K562 (cell line): ENCODE results near the gene CTNNA3. TPM values are rescaled to one million over a fixed set of nuclear protein-coding genes. Genes with fewer than 3 reads are reported as not detected.

ENCODE experiments used
- ATAC-seq: fragments of 200-7000 bp; cut with Tn5 transposase; 3 replicates; pipeline ENCODE4 v1.9.1; 2020; ENCODE audit warnings: moderate library complexity
- BruUV-seq: library from RNA; stranded (reverse); fragments of 400-500 nt; replicated peaks from 2 replicates; lab custom pipeline; 2021; lab: Mats Ljungman, UMichigan
- CTCF ChIA-PET: fragments of 300-600 bp; formaldehyde crosslinking; extraction: SDS; loops from one replicate; lab custom pipeline; 2021; ENCODE audit warnings: low intra/inter-chr PET ratio; lab: Yijun Ruan, JAX
- POLR2A ChIA-PET: fragments of 300-600, 350-650 bp; sonication (Branson Sonifier 250); formaldehyde crosslinking; extraction: SDS; loops from one replicate; lab custom pipeline; 2021; ENCODE audit warnings: antibody characterized with exemption, inconsistent platforms; lab: Yijun Ruan, JAX
- DNase-seq, 4 experiments: peaks; one replicate each; pipeline versions ENCODE4 v3.0.0 to v3.0.0-alpha.2; 2011 to 2018; ENCODE audit warnings: low spot score in 3 of 4, mixed read lengths in 3 of 4; ENCODE audit errors: extremely low read depth in 1 of 4
- FAIRE-seq: peaks from 2 replicates; lab custom pipeline; 2011; peaks lifted over from hg19 to GRCh38; lab: Jason Lieb, UNC
- H2AFZ ChIP-seq: 2 replicates; pipeline ENCODE4 v1.6.0; 2011; ENCODE audit warnings: low read depth, low read length, control low read depth, inconsistent platforms
- H3K27ac ChIP-seq: fragments of 200-600 bp; 3 replicates; pipeline ENCODE4 v1.8.0; 2011; ENCODE audit warnings: low read depth, mild to moderate bottlenecking, control low read depth, inconsistent platforms, low read length, moderate library complexity, mixed read lengths; ENCODE audit errors: extremely low read depth
- H3K27me3 ChIP-seq, 2 experiments: fragments of 300-600 bp in 1 of 2; 2 replicates in 1 of 2; 3 replicates in 1 of 2; pipeline versions ENCODE4 v1.6.0 to v1.8.0; 2011; ENCODE audit warnings: inconsistent platforms in 2 of 2, low read length in 2 of 2, mild to moderate bottlenecking in 1 of 2, mixed read lengths in 1 of 2, moderate library complexity in 1 of 2; ENCODE audit not compliant: control insufficient read depth in 2 of 2, insufficient read depth in 2 of 2
- H3K36me3 ChIP-seq: fragments of 300-600 bp; 3 replicates; pipeline ENCODE4 v1.8.0; 2011; ENCODE audit warnings: mild to moderate bottlenecking, low read length, inconsistent platforms; ENCODE audit not compliant: control insufficient read depth, insufficient read depth
- H3K4me1 ChIP-seq, 2 experiments: fragments of 200-600 bp in 1 of 2; replicated peaks in 1 of 2; 2 replicates in 1 of 2; 3 replicates in 1 of 2; pipeline versions ENCODE4 v1.5.1 to v1.8.0; 2011; ENCODE audit warnings: inconsistent platforms in 2 of 2, low read length in 2 of 2, mild to moderate bottlenecking in 1 of 2, mixed read lengths in 1 of 2, moderate library complexity in 1 of 2; ENCODE audit not compliant: control insufficient read depth in 2 of 2, insufficient read depth in 2 of 2
- H3K4me2 ChIP-seq: 2 replicates; pipeline ENCODE4 v1.6.1; 2011; ENCODE audit warnings: low read length, control low read depth, inconsistent platforms, mixed read lengths; ENCODE audit not compliant: insufficient read depth
- H3K4me3 ChIP-seq: fragments of 200-600 bp; sonication (generic), shearing (Covaris generic); 2 replicates; pipeline ENCODE4 v1.5.1; 2016; ENCODE audit warnings: control low read depth, inconsistent platforms
- H3K79me2 ChIP-seq: fragments of 200-600 bp; 3 replicates; pipeline ENCODE4 v1.8.0; 2011; ENCODE audit warnings: low read length, inconsistent platforms; ENCODE audit not compliant: control insufficient read depth, insufficient read depth
- H3K9ac ChIP-seq, 2 experiments: 2 replicates each; pipeline versions ENCODE4 v1.6.0 to v1.6.1; 2011; ENCODE audit warnings: low read depth in 2 of 2, low read length in 2 of 2, control low read depth in 1 of 2, inconsistent platforms in 1 of 2, mild to moderate bottlenecking in 1 of 2, mixed read lengths in 1 of 2; ENCODE audit not compliant: insufficient read depth in 1 of 2
- H3K9me1 ChIP-seq: one replicate; pipeline ENCODE4 v1.6.0; 2011; ENCODE audit warnings: inconsistent platforms, mild to moderate bottlenecking, low read length, moderate library complexity; ENCODE audit not compliant: control insufficient read depth, insufficient read depth
- H3K9me3 ChIP-seq: replicated peaks from 2 replicates; pipeline ENCODE4 v1.5.1; 2011; ENCODE audit warnings: low read depth, low read length, inconsistent platforms; ENCODE audit not compliant: control insufficient read depth, insufficient read depth
- H4K20me1 ChIP-seq: replicated peaks from 2 replicates; pipeline ENCODE4 v1.6.1; 2011; ENCODE audit warnings: low read length, inconsistent platforms, mixed read lengths; ENCODE audit not compliant: control insufficient read depth, insufficient read depth
- ADNP ChIP-seq: fragments of 200-800 bp; sonication (Bioruptor generic); IDR thresholded peaks from 2 replicates; pipeline ENCODE4 v1.6.1; 2016; ENCODE audit warnings: missing genetic modification characterization, missing compliant biosample characterization
- CBFA2T2 ChIP-seq: fragments of 450-650 bp; conservative IDR thresholded peaks from 2 replicates; pipeline ENCODE4 v1.6.1; 2017; ENCODE audit warnings: mild to moderate bottlenecking
- CBX3 ChIP-seq, 2 experiments: IDR thresholded peaks; 1 replicate in 1 of 2; 2 replicates in 1 of 2; pipeline ENCODE4 v1.6.1; 2012; ENCODE audit warnings: inconsistent platforms in 2 of 2, low read length in 2 of 2, borderline replicate concordance in 1 of 2, control low read depth in 1 of 2
- CCAR2 ChIP-seq: fragments of 200-400 bp; formaldehyde crosslinking; IDR thresholded peaks from 2 replicates; pipeline ENCODE4 v1.6.1; 2017; ENCODE audit warnings: mild to moderate bottlenecking, low read depth, low read length
- CHCHD3 ChIP-seq: fragments of 250-450 bp; sonication (Bioruptor Pico); IDR thresholded peaks from 2 replicates; pipeline ENCODE4 v2.1.2; 2022; ENCODE audit warnings: mild to moderate bottlenecking
- ETV1 ChIP-seq: fragments of 450-650 bp; conservative IDR thresholded peaks from 2 replicates; pipeline ENCODE4 v1.6.1; 2016; ENCODE audit warnings: missing genetic modification characterization, control low read depth, low read depth, missing compliant biosample characterization
- GABPA ChIP-seq: fragments of 200-800 bp; sonication (Bioruptor generic); conservative IDR thresholded peaks from 2 replicates; pipeline ENCODE4 v1.6.1; 2016; ENCODE audit warnings: low read depth, missing genetic modification characterization, missing compliant biosample characterization
- HCFC1 ChIP-seq: IDR thresholded peaks from 2 replicates; pipeline ENCODE4 v1.6.1; 2012; ENCODE audit warnings: low read depth, low read length, improper control_type of control experiment
- HDAC1 ChIP-seq, 2 experiments: fragments of 450-650 bp; IDR thresholded peaks; 2 replicates each; pipeline ENCODE4 v1.6.1; 2016 to 2017; ENCODE audit warnings: inconsistent platforms in 1 of 2, mild to moderate bottlenecking in 1 of 2, moderate library complexity in 1 of 2
- PRMT5 ChIP-seq: sonication (generic); formaldehyde crosslinking; IDR thresholded peaks from 2 replicates; pipeline ENCODE4 v1.5.0; 2020; ENCODE audit warnings: missing genetic modification reagents
- SIX5 ChIP-seq, 2 experiments: IDR thresholded peaks; 2 replicates each; pipeline ENCODE4 v1.6.1; 2011; ENCODE audit warnings: low read length in 2 of 2, borderline replicate concordance in 1 of 2, low read depth in 1 of 2, mild to moderate bottlenecking in 1 of 2, moderate library complexity in 1 of 2; ENCODE audit not compliant: insufficient read depth in 1 of 2
- ZBTB1 ChIP-seq: sonication (generic); formaldehyde crosslinking; IDR thresholded peaks from 2 replicates; pipeline ENCODE4 v1.8.1; 2023; ENCODE audit warnings: missing genetic modification reagents, low read depth, mild to moderate bottlenecking, borderline replicate concordance
- ZNF57 ChIP-seq: fragments of 450-650 bp; formaldehyde crosslinking; IDR thresholded peaks from 2 replicates; pipeline ENCODE4 v1.4.0; 2020; ENCODE audit warnings: mild to moderate bottlenecking, moderate library complexity
- in situ Hi-C: fragments of 300-500 bp; cut with MboI; formaldehyde crosslinking; loops from 4 replicates; pipeline ENCODE4 v1.15.0; 2018; ENCODE audit warnings: inconsistent platforms, mixed read lengths
- intact Hi-C: fragments of 100-400 bp; cut with micrococcal nuclease; formaldehyde crosslinking; loops from 2 replicates; pipeline ENCODE4 v1.14.2; 2022
- polyA plus RNA-seq, 8 experiments: library from polyadenylated mRNA; depleted of rRNA in 4 of 8; stranded (reverse) in 5 of 8; unstranded in 3 of 8; fragments of >200 nt; fragmentation: Nextera tagmentation in 2 of 8; fragmentation: Illumina TruSeq in 1 of 8; extraction: Ambion mirVana in 2 of 8; extraction: Trizol in 1 of 8; gene quantifications; 2 replicates each; pipeline versions ENCODE4 v1.2.1 to v1.2.3, GENCODE V29; 2011 to 2014; ENCODE audit warnings: inconsistent platforms in 1 of 8, missing spikeins in 1 of 8
- total RNA-seq, 7 experiments: library from RNA; depleted of rRNA in 6 of 7; stranded (reverse); fragments of >200 nt in 6 of 7; fragmentation: Illumina TruSeq in 2 of 7; extraction: Trizol in 2 of 7; gene quantifications; 2 replicates each; pipeline versions ENCODE4 v1.2.1 to v1.2.3, GENCODE V29; 2011 to 2021; ENCODE audit warnings: low replicate concordance in 1 of 7
- TF ChIP-seq, protein P1 (sequence below): sonication (generic); formaldehyde crosslinking; IDR thresholded peaks from 2 replicates; pipeline ENCODE4 v1.8.0; 2022; ENCODE audit warnings: mild to moderate bottlenecking, low read depth, missing genetic modification reagents

The CTNNA3 gene
- total and polyA plus RNA-seq, 9 of the 15 experiments (the other 6 are each of a cell fraction or from before 2014, with no cell fraction given), result 0.04 TPM; not detected in 8

DNA sequence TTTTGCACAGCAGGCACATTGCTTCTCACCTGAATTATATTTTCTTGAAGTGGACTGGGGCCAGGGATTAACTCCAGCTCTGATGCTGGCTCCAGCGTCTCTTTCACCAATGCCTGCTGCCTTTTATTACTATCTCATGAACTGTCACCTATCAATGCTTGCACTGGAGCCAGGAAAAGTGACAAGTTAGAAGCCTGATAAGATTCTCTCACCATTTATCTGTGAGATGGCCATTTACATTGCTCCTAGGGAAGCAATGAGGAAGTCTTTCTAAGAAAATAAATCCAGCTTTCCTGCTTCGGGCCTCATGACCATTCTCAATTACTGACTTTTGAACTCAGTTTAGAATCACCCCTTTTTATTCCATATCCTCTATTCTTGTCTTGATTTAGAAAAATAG lies 818.6 kb downstream of the CTNNA3 start (continued):
- TF ChIP-seq SIX5 (IDR thresholded peaks at IDR 0.05; ENCODE audit: borderline replicate concordance in 1 of 2, insufficient read depth in 1 of 2, low read depth in 1 of 2, low read length in 2 of 2), result no peak

DNA sequence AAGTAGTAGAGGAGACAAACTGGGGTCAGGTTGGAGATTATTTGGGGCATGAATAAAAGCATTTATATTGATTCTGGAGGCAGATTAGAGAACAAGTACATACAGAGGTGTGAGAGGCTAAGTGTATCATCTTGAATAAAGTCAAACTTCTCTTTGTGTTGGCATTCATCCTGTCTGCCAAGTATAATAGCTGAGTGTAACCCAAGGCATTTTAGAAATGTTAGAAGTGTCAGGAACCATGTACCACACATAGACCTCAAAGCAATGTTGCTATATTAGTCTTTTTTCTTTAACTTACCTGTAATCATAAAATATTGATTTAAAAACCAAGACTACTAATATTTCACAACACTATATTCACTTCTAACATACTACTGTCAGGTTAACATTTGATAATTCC lies 826.4 kb downstream of the CTNNA3 start:
- no peak for DNase-seq
- ChIA-PET CTCF (no interaction called here), POLR2A (no interaction called here)
- no peaks in the 10 kb centered on the region for H4K20me1 ChIP-seq
- no peaks in the 10 kb centered on the region for H3K27me3 ChIP-seq
- intact Hi-C loops (no loop called here), in situ Hi-C loops (no loop called here)
- H3K9ac ChIP-seq, result no peak overlapping the region
- no peak for ATAC-seq
- no peak for FAIRE-seq
- H3K27ac ChIP-seq, result no peak overlapping the region
- H3K9me3 ChIP-seq, result no peaks in the 10 kb centered on the region
- no peaks in the 10 kb centered on the region for H3K9me1 ChIP-seq
- no peaks in the 10 kb centered on the region for H3K79me2 ChIP-seq
- H3K4me2 ChIP-seq, result no peak overlapping the region
- TF ChIP-seq CBX3 (IDR thresholded peaks at IDR 0.05; ENCODE audit: borderline replicate concordance in 1 of 2, low read length in 2 of 2) (no peak), ZNF57 (CRISPR knock-in tag) (no peak), ZBTB1 (CRISPR knock-in tag) (no peak), ADNP (no peak), HDAC1 (IDR thresholded peaks at IDR 0.05) (no peak), CBFA2T2 (no peak), CHCHD3 (CRISPR knock-in tag) (no peak), ETV1 (tag) (no peak), PRMT5 (no peak), CCAR2 (no peak), HCFC1 (no peak), GABPA (tag) (no peak)
- TF ChIP-seq, protein P1, sequence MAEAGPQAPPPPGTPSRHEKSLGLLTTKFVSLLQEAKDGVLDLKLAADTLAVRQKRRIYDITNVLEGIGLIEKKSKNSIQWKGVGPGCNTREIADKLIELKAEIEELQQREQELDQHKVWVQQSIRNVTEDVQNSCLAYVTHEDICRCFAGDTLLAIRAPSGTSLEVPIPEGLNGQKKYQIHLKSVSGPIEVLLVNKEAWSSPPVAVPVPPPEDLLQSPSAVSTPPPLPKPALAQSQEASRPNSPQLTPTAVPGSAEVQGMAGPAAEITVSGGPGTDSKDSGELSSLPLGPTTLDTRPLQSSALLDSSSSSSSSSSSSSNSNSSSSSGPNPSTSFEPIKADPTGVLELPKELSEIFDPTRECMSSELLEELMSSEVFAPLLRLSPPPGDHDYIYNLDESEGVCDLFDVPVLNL (CRISPR knock-in tag), result no peak
- H3K36me3 ChIP-seq, result no peaks in the 10 kb centered on the region
- BruUV-seq, result no TSS peak
- no peak overlapping the region for H3K4me3 ChIP-seq
- H2AFZ ChIP-seq, result no peak overlapping the region
- no peaks in the 10 kb centered on the region for H3K4me1 ChIP-seq
